Keratinocyte (primary cell): ENCODE measurements around the gene CDKN1C. TPM values are rescaled to one million over a fixed set of nuclear protein-coding genes. Genes with fewer than 3 reads are reported as not detected.

Experiments used
- DNase-seq: peaks from one replicate; pipeline ENCODE4 v3.0.0-alpha.2; 2011; ENCODE audit warnings: low read depth, missing footprints, low spot score
- FAIRE-seq: peaks from 2 replicates; lab custom pipeline; 2011; peaks lifted over from hg19 to GRCh38; lab: Jason Lieb, UNC
- H2AFZ ChIP-seq: 2 replicates; pipeline ENCODE4 v1.6.0; 2012; ENCODE audit warnings: low read length, control low read depth, inconsistent platforms; ENCODE audit not compliant: control insufficient read depth
- H3K27ac ChIP-seq: 2 replicates; pipeline ENCODE4 v1.5.1; 2011; ENCODE audit warnings: low read length; ENCODE audit not compliant: control insufficient read depth, insufficient read depth
- H3K27me3 ChIP-seq: 3 replicates; pipeline ENCODE4 v1.6.0; 2011; ENCODE audit warnings: low read length; ENCODE audit not compliant: control insufficient read depth, insufficient read depth; ENCODE audit errors: extremely low read depth
- H3K36me3 ChIP-seq, 2 experiments: 2 replicates in 1 of 2; 3 replicates in 1 of 2; pipeline ENCODE4 v1.5.1; 2011; ENCODE audit warnings: low read length in 2 of 2, mild to moderate bottlenecking in 1 of 2; ENCODE audit not compliant: control insufficient read depth in 2 of 2, insufficient read depth in 2 of 2; ENCODE audit errors: extremely low read depth in 1 of 2
- H3K4me1 ChIP-seq: 3 replicates; pipeline ENCODE4 v1.5.1; 2011; ENCODE audit warnings: low read length; ENCODE audit not compliant: control insufficient read depth, insufficient read depth; ENCODE audit errors: extremely low read depth
- H3K4me2 ChIP-seq: 3 replicates; pipeline ENCODE4 v1.6.0; 2011; ENCODE audit warnings: low read depth, low read length; ENCODE audit not compliant: control insufficient read depth, insufficient read depth; ENCODE audit errors: extremely low read depth
- H3K4me3 ChIP-seq, 3 experiments: fragments of 200-600 bp in 1 of 3; sonication (generic) in 1 of 3; 2 replicates in 2 of 3; 3 replicates in 1 of 3; pipeline ENCODE4 v1.5.1; 2011 to 2016; ENCODE audit warnings: low read length in 3 of 3, mild to moderate bottlenecking in 3 of 3, control low read depth in 2 of 3, inconsistent platforms in 1 of 3, low read depth in 1 of 3, mixed read lengths in 1 of 3, mixed run types in 1 of 3, moderate library complexity in 1 of 3; ENCODE audit not compliant: control insufficient read depth in 2 of 3, insufficient read depth in 2 of 3; ENCODE audit errors: extremely low read depth in 1 of 3
- H3K79me2 ChIP-seq: 2 replicates; pipeline ENCODE4 v1.6.0; 2012; ENCODE audit warnings: low read length; ENCODE audit not compliant: control insufficient read depth, insufficient read depth
- H3K9ac ChIP-seq: 3 replicates; pipeline ENCODE4 v1.6.0; 2011; ENCODE audit warnings: low read length; ENCODE audit not compliant: control insufficient read depth, insufficient read depth; ENCODE audit errors: extremely low read depth
- H3K9me1 ChIP-seq: 3 replicates; pipeline ENCODE4 v1.6.0; 2011; ENCODE audit warnings: low read length; ENCODE audit not compliant: control insufficient read depth, insufficient read depth; ENCODE audit errors: extremely low read depth
- H3K9me3 ChIP-seq: 2 replicates; pipeline ENCODE4 v1.5.1; 2012; ENCODE audit warnings: low read depth, low read length; ENCODE audit not compliant: control insufficient read depth
- H4K20me1 ChIP-seq: 3 replicates; pipeline ENCODE4 v1.6.0; 2011; ENCODE audit warnings: low read length; ENCODE audit not compliant: control insufficient read depth, insufficient read depth; ENCODE audit errors: extremely low read depth
- CTCF ChIP-seq, 3 experiments: IDR thresholded peaks in 1 of 3; conservative IDR thresholded peaks in 1 of 3; optimal IDR thresholded peaks in 1 of 3; 2 replicates in 2 of 3; 3 replicates in 1 of 3; pipeline versions ENCODE3 to v1.5.1; 2011; ENCODE audit warnings: low read length in 3 of 3, mild to moderate bottlenecking in 3 of 3, moderate library complexity in 2 of 3, control low read depth in 1 of 3, inconsistent platforms in 1 of 3; ENCODE audit not compliant: insufficient read depth in 2 of 3; ENCODE audit errors: extremely low read depth in 1 of 3
- EZH2 ChIP-seq: IDR thresholded peaks from one replicate; pipeline ENCODE4 v1.6.1; 2012; ENCODE audit warnings: inconsistent platforms, mild to moderate bottlenecking, low read length, moderate library complexity
- dilution Hi-C: fragments of 300-500 bp; cut with MboI; formaldehyde crosslinking; loops from one replicate; pipeline ENCODE4 v1.7.0; 2020; ENCODE audit warnings: low sequenced_read_pairs; ENCODE audit not compliant: extremely low pct_ligation_motif_present
- polyA plus RNA-seq, 5 experiments: library from polyadenylated mRNA; depleted of rRNA in 3 of 5; stranded (reverse) in 3 of 5; stranded (forward) in 1 of 5; unstranded in 1 of 5; fragments of >200 nt; gene quantifications; 1 replicate in 1 of 5; 2 replicates in 3 of 5; 3 replicates in 1 of 5; pipeline versions ENCODE4 v1.2.1 to v1.2.3, GENCODE V29; 2011 to 2012; ENCODE audit warnings: missing spikeins in 2 of 5, low read depth in 1 of 5, low replicate concordance in 1 of 5

CDKN1C gene
- polyA plus RNA-seq, 1 donor (not counting 4 experiments of a cell fraction or from before 2014, with no cell fraction given) = 0.37 TPM

DNA sequence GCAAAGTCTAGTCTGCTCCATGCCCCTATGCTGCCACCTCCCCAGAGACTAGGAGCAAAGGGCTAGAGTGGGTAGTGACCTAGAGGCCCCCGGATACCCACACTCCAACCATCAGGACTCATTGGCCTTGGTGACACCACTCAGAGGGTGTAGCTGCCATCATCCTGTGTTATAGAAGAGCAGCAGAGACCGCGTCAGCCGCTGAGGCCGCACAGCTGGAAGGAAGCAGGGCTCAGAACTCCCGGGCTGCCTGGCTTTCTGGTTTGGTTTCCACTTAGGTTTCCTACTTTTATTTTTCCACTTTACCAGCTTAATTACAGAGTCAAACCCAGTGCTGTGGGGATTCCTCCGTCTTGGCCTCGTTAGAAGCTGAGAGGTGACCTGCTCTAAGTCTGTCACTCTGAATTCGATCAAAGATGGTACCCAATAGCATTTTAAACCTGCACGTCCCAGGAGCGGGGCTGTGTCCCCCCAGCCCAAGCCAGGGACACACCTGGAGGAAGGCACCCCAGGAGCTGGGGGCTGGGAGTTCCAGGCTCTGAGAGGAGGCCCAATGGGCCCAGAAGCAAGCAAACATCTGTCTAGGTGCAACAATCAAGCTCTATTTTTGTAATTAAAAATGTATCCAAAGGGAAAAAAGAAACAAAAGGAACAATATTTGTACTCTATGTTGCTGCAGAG is 2.1 kb upstream of the CDKN1C start:
- Histone ChIP-seq H3K9ac (no peak overlapping the region), H3K36me3 (no peaks in the 10 kb centered on the region), H3K9me3 (no peaks in the 10 kb centered on the region), H3K27me3 (peaks cover 31% of the 10 kb centered on the region), H2AFZ (no peak overlapping the region), H3K9me1 (no peaks in the 10 kb centered on the region), H4K20me1 (peaks cover 2% of the 10 kb centered on the region), H3K4me3 (no peak overlapping the region), H3K27ac (no peak overlapping the region), H3K79me2 (no peaks in the 10 kb centered on the region), H3K4me1 (peaks cover 26% of the 10 kb centered on the region), H3K4me2 (no peak overlapping the region)
- no peak for FAIRE-seq
- dilution Hi-C loops = no loop called here
- TF ChIP-seq EZH2 (no peak), CTCF (optimal IDR thresholded peaks at IDR 0.05 in 1 of 3, IDR thresholded peaks at IDR 0.05 in 1 of 3, conservative IDR thresholded peaks at IDR 0.05 in 1 of 3; ENCODE audit: extremely low read depth in 1 of 3, insufficient read depth in 2 of 3, low read length in 3 of 3) (no peak)
- DNase-seq = no peak

DNA sequence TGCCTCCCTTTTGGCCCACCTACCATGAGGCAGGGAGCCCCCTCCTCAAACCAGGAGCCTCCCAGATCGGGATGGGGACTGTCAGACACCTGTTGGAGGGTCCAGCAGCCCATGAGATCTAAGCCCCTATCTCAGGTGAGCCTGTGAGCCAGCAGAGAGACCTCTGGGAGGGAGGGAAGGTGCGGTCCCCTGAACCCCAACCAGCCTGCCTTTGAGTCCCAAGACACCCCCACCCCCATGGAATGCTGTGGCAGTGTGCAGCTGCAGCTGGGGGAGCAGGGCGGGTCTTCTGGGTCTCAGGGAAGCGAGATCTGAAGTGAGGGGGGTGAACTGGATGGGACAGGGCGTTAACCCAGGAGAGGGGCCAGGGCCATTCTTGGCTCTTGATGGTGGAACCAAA is 1.4 kb upstream of the CDKN1C start:
- DNase-seq (no peak), FAIRE-seq (no peak)
- TF ChIP-seq CTCF (optimal IDR thresholded peaks at IDR 0.05 in 1 of 3, IDR thresholded peaks at IDR 0.05 in 1 of 3, conservative IDR thresholded peaks at IDR 0.05 in 1 of 3; ENCODE audit: extremely low read depth in 1 of 3, insufficient read depth in 2 of 3, low read length in 3 of 3) (no peak), EZH2 (no peak)
- Histone ChIP-seq H3K36me3 (no peaks in the 10 kb centered on the region), H3K27ac (no peak overlapping the region), H3K4me3 (no peak overlapping the region), H3K4me2 (no peak overlapping the region), H3K9me1 (no peaks in the 10 kb centered on the region), H3K79me2 (no peaks in the 10 kb centered on the region), H3K27me3 (peaks cover 38% of the 10 kb centered on the region), H3K4me1 (peaks cover 20% of the 10 kb centered on the region), H3K9me3 (no peaks in the 10 kb centered on the region), H2AFZ (no peak overlapping the region), H4K20me1 (peaks cover 2% of the 10 kb centered on the region), H3K9ac (no peak overlapping the region)
- dilution Hi-C loops = no loop called here
